ENCODE results near the gene IGSF21.

- no peak for TF ChIP-seq CTCF (IDR thresholded peaks at IDR 0.05; ENCODE audit: low read depth, low read length, poor library complexity, severe bottlenecking)
- TF ChIP-seq EZH2phosphoT487 (IDR thresholded peaks at IDR 0.05; ENCODE audit: borderline replicate concordance, low read length) = no peak
These were observed 85.4 kb downstream of the IGSF21 start for GRCh38 chr1:18192974-18193373.
